HEK293 (cell line): ENCODE data around the gene TAOK3.

Experiments
- CTCF ChIA-PET: fragments of 350-600 bp; formaldehyde crosslinking; extraction: SDS; loops from one replicate; lab custom pipeline; 2021; ENCODE audit warnings: antibody characterized with exemption; lab: Yijun Ruan, JAX
- POLR2A ChIA-PET: fragments of 300-600 bp; formaldehyde crosslinking; extraction: SDS; loops from one replicate; lab custom pipeline; 2020; ENCODE audit warnings: antibody characterized with exemption, inconsistent platforms; lab: Yijun Ruan, JAX
- H3K27ac ChIP-seq: fragments of 200-500 bp; sonication (Bioruptor generic); 2 replicates; pipeline ENCODE4 v1.5.1; 2014; ENCODE audit warnings: low read depth, low read length, control low read depth, inconsistent platforms; ENCODE audit errors: extremely low read depth
- H3K36me3 ChIP-seq, 2 experiments: fragments of 200-500 bp in 1 of 2; sonication (Bioruptor generic) in 1 of 2; 1 replicate in 1 of 2; 2 replicates in 1 of 2; pipeline ENCODE4 v1.5.1; 2014 to 2017; ENCODE audit warnings: inconsistent platforms in 2 of 2, low read length in 2 of 2; ENCODE audit not compliant: control insufficient read depth in 2 of 2, insufficient read depth in 1 of 2
- H3K4me1 ChIP-seq: fragments of 200-500 bp; sonication (Bioruptor generic); 2 replicates; pipeline ENCODE4 v1.5.1; 2014; ENCODE audit warnings: mild to moderate bottlenecking, low read length, inconsistent platforms; ENCODE audit not compliant: control insufficient read depth, insufficient read depth
- H3K4me3 ChIP-seq: 2 replicates; pipeline ENCODE4 v1.5.1; 2011; ENCODE audit warnings: low read depth, mild to moderate bottlenecking, control low read depth, low read length, moderate library complexity
- H3K9me3 ChIP-seq: fragments of 200-500 bp; sonication (Bioruptor generic); 2 replicates; pipeline ENCODE4 v1.5.1; 2014; ENCODE audit warnings: low read depth, low read length, inconsistent platforms; ENCODE audit not compliant: control insufficient read depth, insufficient read depth
- ATF2 ChIP-seq: fragments of 450-650 bp; formaldehyde crosslinking; IDR thresholded peaks from 2 replicates; pipeline ENCODE4 v1.5.1; 2016; ENCODE audit warnings: missing biosample characterization, missing genetic modification characterization, low read depth
- BCL11B ChIP-seq: fragments of 450-650 bp; formaldehyde crosslinking; IDR thresholded peaks from 2 replicates; pipeline ENCODE4 v1.5.1; 2016; ENCODE audit warnings: low read depth, missing biosample characterization, missing genetic modification characterization
- GLI2 ChIP-seq: fragments of 450-650 bp; formaldehyde crosslinking; IDR thresholded peaks from 2 replicates; pipeline ENCODE4; 2017; ENCODE audit warnings: missing biosample characterization, missing genetic modification characterization, low read depth, borderline replicate concordance
- GLI4 ChIP-seq: fragments of 450-650 bp; formaldehyde crosslinking; IDR thresholded peaks from 2 replicates; pipeline ENCODE4 v1.5.1; 2016; ENCODE audit warnings: missing biosample characterization, missing genetic modification characterization
- HIC1 ChIP-seq: fragments of 450-650 bp; formaldehyde crosslinking; IDR thresholded peaks from 2 replicates; pipeline ENCODE4 v1.5.1; 2016; ENCODE audit warnings: missing biosample characterization, missing genetic modification characterization
- KLF1 ChIP-seq: fragments of 450-650 bp; formaldehyde crosslinking; IDR thresholded peaks from 2 replicates; pipeline ENCODE4 v1.5.1; 2016; ENCODE audit warnings: missing biosample characterization, missing genetic modification characterization
- SP2 ChIP-seq: fragments of 450-650 bp; formaldehyde crosslinking; IDR thresholded peaks from 2 replicates; pipeline ENCODE4 v1.5.1; 2016; ENCODE audit warnings: missing biosample characterization, missing genetic modification characterization
- SP3 ChIP-seq: fragments of 450-650 bp; formaldehyde crosslinking; IDR thresholded peaks from 2 replicates; pipeline ENCODE4 v1.5.1; 2016; ENCODE audit warnings: missing biosample characterization, missing genetic modification characterization
- ZEB2 ChIP-seq: fragments of 450-650 bp; formaldehyde crosslinking; IDR thresholded peaks from 2 replicates; pipeline ENCODE4 v1.5.1; 2016; ENCODE audit warnings: missing biosample characterization, missing genetic modification characterization
- ZFHX2 ChIP-seq: fragments of 450-650 bp; formaldehyde crosslinking; conservative IDR thresholded peaks from 2 replicates; pipeline ENCODE4 v1.5.1; 2016; ENCODE audit warnings: missing biosample characterization, missing genetic modification characterization
- ZNF10 ChIP-seq: fragments of 450-650 bp; formaldehyde crosslinking; IDR thresholded peaks from 2 replicates; pipeline ENCODE4 v1.5.1; 2017; ENCODE audit warnings: missing biosample characterization, missing genetic modification characterization
- ZNF155 ChIP-seq: fragments of 450-650 bp; formaldehyde crosslinking; IDR thresholded peaks from 2 replicates; pipeline ENCODE4 v1.5.1; 2016; ENCODE audit warnings: missing biosample characterization, missing genetic modification characterization
- ZNF24 ChIP-seq: fragments of 450-650 bp; formaldehyde crosslinking; IDR thresholded peaks from 2 replicates; pipeline ENCODE4 v1.5.1; 2016; ENCODE audit warnings: missing biosample characterization, missing genetic modification characterization
- ZNF362 ChIP-seq: fragments of 450-650 bp; formaldehyde crosslinking; IDR thresholded peaks from 2 replicates; pipeline ENCODE4 v1.5.1; 2016; ENCODE audit warnings: missing biosample characterization, missing genetic modification characterization
- ZNF366 ChIP-seq: fragments of 450-650 bp; formaldehyde crosslinking; conservative IDR thresholded peaks from 2 replicates; pipeline ENCODE4 v1.5.1; 2016; ENCODE audit warnings: missing biosample characterization, missing genetic modification characterization
- ZNF398 ChIP-seq: fragments of 450-650 bp; formaldehyde crosslinking; IDR thresholded peaks from 2 replicates; pipeline ENCODE4 v1.5.1; 2017; ENCODE audit warnings: missing biosample characterization, missing genetic modification characterization
- ZNF501 ChIP-seq: fragments of 450-650 bp; formaldehyde crosslinking; IDR thresholded peaks from 2 replicates; pipeline ENCODE4 v1.5.1; 2016; ENCODE audit warnings: missing biosample characterization, missing genetic modification characterization
- ZNF510 ChIP-seq: fragments of 450-650 bp; formaldehyde crosslinking; IDR thresholded peaks from 2 replicates; pipeline ENCODE4 v1.5.1; 2018; ENCODE audit warnings: mild to moderate bottlenecking, missing genetic modification characterization, missing biosample characterization; ENCODE audit not compliant: insufficient replicate concordance
- ZNF555 ChIP-seq: fragments of 450-650 bp; formaldehyde crosslinking; conservative IDR thresholded peaks from 2 replicates; pipeline ENCODE4 v1.5.1; 2017; ENCODE audit warnings: missing biosample characterization, mild to moderate bottlenecking, missing genetic modification characterization, inconsistent platforms
- ZNF558 ChIP-seq: fragments of 450-650 bp; formaldehyde crosslinking; IDR thresholded peaks from 2 replicates; pipeline ENCODE4 v1.5.1; 2016; ENCODE audit warnings: missing biosample characterization, missing genetic modification characterization
- ZNF610 ChIP-seq: fragments of 450-650 bp; formaldehyde crosslinking; IDR thresholded peaks from 2 replicates; pipeline ENCODE4 v1.5.1; 2016; ENCODE audit warnings: missing biosample characterization, missing genetic modification characterization, borderline replicate concordance
- ZNF645 ChIP-seq: fragments of 450-650 bp; formaldehyde crosslinking; IDR thresholded peaks from 2 replicates; pipeline ENCODE4; 2016; ENCODE audit warnings: missing biosample characterization, missing genetic modification characterization
- ZNF677 ChIP-seq: fragments of 450-650 bp; IDR thresholded peaks from 2 replicates; pipeline ENCODE4 v1.5.0; 2018; ENCODE audit warnings: missing biosample characterization, mild to moderate bottlenecking, missing genetic modification characterization, moderate library complexity
- ZSCAN16 ChIP-seq: fragments of 450-650 bp; formaldehyde crosslinking; IDR thresholded peaks from 2 replicates; pipeline ENCODE4 v1.5.1; 2016; ENCODE audit warnings: missing biosample characterization, missing genetic modification characterization

The TAOK3 gene

GRCh38 chr12:118148287-118148686 lies 224.4 kb downstream of the TAOK3 start:
- Histone ChIP-seq H3K4me1 (no peaks in the 10 kb centered on the region), H3K36me3 (peaks cover 31 to 59% of the 10 kb centered on the region in 2 experiments), H3K9me3 (no peaks in the 10 kb centered on the region), H3K4me3 (no peak overlapping the region), H3K27ac (no peak overlapping the region)
- POLR2A ChIA-PET: interaction anchor here (1.1 kb wide), 1 partner anchor 16 kb away, joined by 3 read pairs; no protein-coding TSS in a partner anchor
- CTCF ChIA-PET: interaction anchor here (0.6 kb wide), 1 partner anchor 28 kb away, joined by 4 read pairs; no protein-coding TSS in a partner anchor
- no peak for TF ChIP-seq ZNF677
- no peak for TF ChIP-seq ZNF645 (tag by site-specific recombination)
- no peak for TF ChIP-seq ZNF24 (tag by site-specific recombination)
- TF ChIP-seq KLF1 (tag by site-specific recombination): no peak
- no peak for TF ChIP-seq ZNF510
- no peak for TF ChIP-seq GLI4 (tag by site-specific recombination)
- TF ChIP-seq ZFHX2 (tag by site-specific recombination): no peak
- TF ChIP-seq BCL11B (tag by site-specific recombination): no peak
- TF ChIP-seq SP3 (tag by site-specific recombination): no peak
- no peak for TF ChIP-seq ZNF155 (tag by site-specific recombination)
- TF ChIP-seq ZNF555 (tag by site-specific recombination): no peak
- TF ChIP-seq ZNF558 (tag by site-specific recombination): no peak
- TF ChIP-seq ZNF10: no peak
- TF ChIP-seq ZSCAN16 (tag by site-specific recombination): no peak
- TF ChIP-seq HIC1 (tag by site-specific recombination): no peak
- TF ChIP-seq ZEB2 (tag by site-specific recombination): no peak
- no peak for TF ChIP-seq SP2 (tag by site-specific recombination)
- TF ChIP-seq GLI2 (tag by site-specific recombination): no peak
- TF ChIP-seq ZNF610 (tag by site-specific recombination): no peak

- H3K9me3 ChIP-seq: no peaks in the 10 kb centered on the region
- H3K27ac ChIP-seq: no peak overlapping the region
- H3K4me3 ChIP-seq: no peak overlapping the region
- peaks cover 56 to 72% of the 10 kb centered on the region in 2 experiments for H3K36me3 ChIP-seq
- ChIA-PET POLR2A (no interaction called here), CTCF (interaction anchor here (0.6 kb wide), 1 partner anchor 1497 kb away, joined by 4 read pairs; no protein-coding TSS in a partner anchor)
- TF ChIP-seq GLI4 (tag by site-specific recombination) (no peak), ZNF501 (tag by site-specific recombination) (no peak), ZNF366 (tag by site-specific recombination) (no peak), ZNF362 (no peak), ATF2 (tag by site-specific recombination) (no peak), ZNF398 (tag by site-specific recombination) (no peak)
- no peaks in the 10 kb centered on the region for H3K4me1 ChIP-seq
Measured at GRCh38 chr12:118145798-118146156, 226.9 kb downstream of the TAOK3 start.
